ENCODE data around the gene CLEC4G.

Gene CLEC4G

GRCh38 chr19:7778081-7778480 is 46.2 kb upstream of the CLEC4G start:
- Histone ChIP-seq H3K4me2 (ENCODE audit: low read length) (peak overlapping the region; percentile 49), H3K9me3 (ENCODE audit: control insufficient read depth, insufficient read depth, low read length) (no peaks in the 10 kb centered on the region)
- TF ChIP-seq EZH2phosphoT487 (IDR thresholded peaks at IDR 0.05; ENCODE audit: borderline replicate concordance, low read length): no peak
- TF ChIP-seq, protein P1, sequence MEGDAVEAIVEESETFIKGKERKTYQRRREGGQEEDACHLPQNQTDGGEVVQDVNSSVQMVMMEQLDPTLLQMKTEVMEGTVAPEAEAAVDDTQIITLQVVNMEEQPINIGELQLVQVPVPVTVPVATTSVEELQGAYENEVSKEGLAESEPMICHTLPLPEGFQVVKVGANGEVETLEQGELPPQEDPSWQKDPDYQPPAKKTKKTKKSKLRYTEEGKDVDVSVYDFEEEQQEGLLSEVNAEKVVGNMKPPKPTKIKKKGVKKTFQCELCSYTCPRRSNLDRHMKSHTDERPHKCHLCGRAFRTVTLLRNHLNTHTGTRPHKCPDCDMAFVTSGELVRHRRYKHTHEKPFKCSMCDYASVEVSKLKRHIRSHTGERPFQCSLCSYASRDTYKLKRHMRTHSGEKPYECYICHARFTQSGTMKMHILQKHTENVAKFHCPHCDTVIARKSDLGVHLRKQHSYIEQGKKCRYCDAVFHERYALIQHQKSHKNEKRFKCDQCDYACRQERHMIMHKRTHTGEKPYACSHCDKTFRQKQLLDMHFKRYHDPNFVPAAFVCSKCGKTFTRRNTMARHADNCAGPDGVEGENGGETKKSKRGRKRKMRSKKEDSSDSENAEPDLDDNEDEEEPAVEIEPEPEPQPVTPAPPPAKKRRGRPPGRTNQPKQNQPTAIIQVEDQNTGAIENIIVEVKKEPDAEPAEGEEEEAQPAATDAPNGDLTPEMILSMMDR (IDR thresholded peaks at IDR 0.05; ENCODE audit: low read depth, low read length, poor library complexity, severe bottlenecking): no peak

DNA sequence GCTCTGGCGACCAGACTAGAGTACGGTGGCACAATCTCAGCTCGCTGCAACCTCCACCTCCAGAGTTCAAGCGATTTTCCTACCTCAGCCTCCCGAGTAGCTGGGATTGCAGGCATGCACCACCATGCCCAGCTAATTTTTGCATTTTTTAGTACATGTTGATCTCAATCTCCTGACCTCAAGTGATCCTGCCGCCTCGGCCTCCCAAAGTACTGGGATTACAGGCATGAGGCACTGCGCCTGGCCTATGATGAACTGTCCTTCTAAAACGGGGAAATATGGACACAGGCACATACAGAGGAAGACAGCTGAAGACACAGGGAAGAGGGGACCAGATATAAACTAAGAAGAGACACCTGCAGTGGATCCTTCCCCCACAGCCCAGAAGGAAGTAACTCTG is 43.9 kb upstream of the CLEC4G start:
- TF ChIP-seq, protein P1 (IDR thresholded peaks at IDR 0.05; ENCODE audit: low read depth, low read length, poor library complexity, severe bottlenecking): no peak
- TF ChIP-seq EZH2phosphoT487 (IDR thresholded peaks at IDR 0.05; ENCODE audit: borderline replicate concordance, low read length): no peak
- H3F3A ChIP-seq (ENCODE audit: control insufficient read depth, insufficient read depth): 0 out of 2 replicates have a peak, but pooled peaks cover 3% of the 10 kb centered on the region
- H3K27me3 ChIP-seq (ENCODE audit: control insufficient read depth, low read length): no peaks in the 10 kb centered on the region
- H3K4me2 ChIP-seq (ENCODE audit: low read length): no peak overlapping the region
- no peaks in the 10 kb centered on the region for H3K36me3 ChIP-seq (ENCODE audit: control insufficient read depth, low read length)
- no peaks in the 10 kb centered on the region for H3K79me2 ChIP-seq (ENCODE audit: control insufficient read depth, low read length)
- H3K27ac ChIP-seq (ENCODE audit: low read depth, low read length): no peak overlapping the region
- no peaks in the 10 kb centered on the region for H4K20me1 ChIP-seq (ENCODE audit: control insufficient read depth, insufficient read depth, low read depth, low read length)
- no peaks in the 10 kb centered on the region for H3K9me3 ChIP-seq (ENCODE audit: control insufficient read depth, insufficient read depth, low read length)
- no peak overlapping the region for H3K4me3 ChIP-seq (ENCODE audit: low read length)
- H3K9me2 ChIP-seq (replicated peaks; ENCODE audit: control insufficient read depth, low read length): no peaks in the 10 kb centered on the region
- peaks cover 19% of the 10 kb centered on the region for H3K4me1 ChIP-seq (ENCODE audit: control insufficient read depth, low read length)

More at GRCh38 chr19:7778081-7778480, 46.2 kb upstream of the CLEC4G start:
- Histone ChIP-seq H3K36me3 (ENCODE audit: control insufficient read depth, low read length) (no peaks in the 10 kb centered on the region), H3K79me2 (ENCODE audit: control insufficient read depth, low read length) (no peaks in the 10 kb centered on the region), H4K20me1 (ENCODE audit: control insufficient read depth, insufficient read depth, low read depth, low read length) (no peaks in the 10 kb centered on the region), H3K4me1 (ENCODE audit: control insufficient read depth, low read length) (peaks cover 15% of the 10 kb centered on the region), H3K27me3 (ENCODE audit: control insufficient read depth, low read length) (peaks cover 3% of the 10 kb centered on the region; the same call in 1 of the 2 replicates), H3K27ac (ENCODE audit: low read depth, low read length) (peak overlapping the region; percentile 52), H3K9me2 (replicated peaks; ENCODE audit: control insufficient read depth, low read length) (no peaks in the 10 kb centered on the region), H3K4me3 (ENCODE audit: low read length) (no peak overlapping the region; the same call in 1 of the 2 replicates), H3F3A (ENCODE audit: control insufficient read depth, insufficient read depth) (0 out of 2 replicates have a peak, but pooled peaks cover 3% of the 10 kb centered on the region)

DNA sequence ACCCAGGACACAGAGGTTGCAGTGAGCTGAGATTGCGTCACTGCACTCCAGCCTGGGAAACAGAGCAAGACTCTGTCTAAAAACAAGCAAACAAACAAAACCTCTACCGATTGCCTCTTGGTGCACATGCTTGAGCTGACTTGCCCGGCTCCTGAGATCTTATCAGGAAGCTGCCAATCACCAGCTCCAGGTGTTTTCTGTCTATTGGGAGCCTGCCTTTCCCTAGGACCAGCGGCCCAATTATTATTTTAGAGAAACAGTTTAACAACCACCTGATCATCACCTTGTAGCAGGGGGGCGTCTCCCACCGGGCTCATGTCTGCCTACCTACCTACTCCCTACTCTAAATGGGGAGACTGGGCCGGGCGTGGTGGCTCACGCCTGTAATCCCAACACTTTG is 41.9 kb upstream of the CLEC4G start:
- H3K4me2 ChIP-seq (ENCODE audit: low read length): no peak overlapping the region
- H4K20me1 ChIP-seq (ENCODE audit: control insufficient read depth, insufficient read depth, low read depth, low read length): no peaks in the 10 kb centered on the region
- H3F3A ChIP-seq (ENCODE audit: control insufficient read depth, insufficient read depth): 0 out of 2 replicates have a peak, but pooled peaks cover 3% of the 10 kb centered on the region
- H3K4me3 ChIP-seq (ENCODE audit: low read length): no peak overlapping the region
- peaks cover 12% of the 10 kb centered on the region for H3K4me1 ChIP-seq (ENCODE audit: control insufficient read depth, low read length)
- no peak for TF ChIP-seq EZH2phosphoT487 (IDR thresholded peaks at IDR 0.05; ENCODE audit: borderline replicate concordance, low read length)
- H3K79me2 ChIP-seq (ENCODE audit: control insufficient read depth, low read length): no peaks in the 10 kb centered on the region
- no peaks in the 10 kb centered on the region for H3K36me3 ChIP-seq (ENCODE audit: control insufficient read depth, low read length)
- no peaks in the 10 kb centered on the region for H3K9me3 ChIP-seq (ENCODE audit: control insufficient read depth, insufficient read depth, low read length)
- no peak overlapping the region for H3K27ac ChIP-seq (ENCODE audit: low read depth, low read length)
- no peaks in the 10 kb centered on the region for H3K9me2 ChIP-seq (replicated peaks; ENCODE audit: control insufficient read depth, low read length)
- no peaks in the 10 kb centered on the region for H3K27me3 ChIP-seq (ENCODE audit: control insufficient read depth, low read length)

DNA sequence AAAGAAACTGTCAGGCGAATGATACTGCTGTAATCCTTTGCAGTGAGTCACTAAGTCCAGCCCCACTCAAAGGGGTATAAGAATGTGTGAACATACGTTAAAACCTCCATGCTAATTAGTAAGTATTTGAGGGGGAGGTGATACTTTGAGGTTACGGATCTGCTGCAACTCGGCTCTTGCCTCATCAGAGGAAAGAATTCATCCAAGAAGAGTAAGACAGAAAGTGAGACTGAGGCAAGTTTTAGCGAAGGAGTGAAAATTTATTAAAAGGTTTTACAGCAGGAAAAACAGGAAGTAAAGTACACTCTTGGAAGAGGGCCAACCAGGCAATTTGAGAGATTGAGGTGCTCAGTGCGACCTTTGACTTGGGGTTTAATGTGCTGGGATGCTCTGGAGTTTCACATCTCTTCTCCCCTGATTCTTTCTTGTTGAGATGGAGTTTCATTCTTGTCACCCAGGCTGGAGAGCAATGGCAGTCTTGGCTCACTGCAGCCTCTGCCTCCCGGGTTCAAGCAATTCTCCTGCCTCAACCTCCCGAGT is 40.9 kb upstream of the CLEC4G start:
- no peak overlapping the region for H3K4me3 ChIP-seq (ENCODE audit: low read length)
- no peaks in the 10 kb centered on the region for H3K36me3 ChIP-seq (ENCODE audit: control insufficient read depth, low read length)
- peaks cover 5% of the 10 kb centered on the region for H3K4me1 ChIP-seq (ENCODE audit: control insufficient read depth, low read length)
- no peak overlapping the region for H3K4me2 ChIP-seq (ENCODE audit: low read length)
- H3K9me3 ChIP-seq (ENCODE audit: control insufficient read depth, insufficient read depth, low read length): no peaks in the 10 kb centered on the region
- H3K79me2 ChIP-seq (ENCODE audit: control insufficient read depth, low read length): no peaks in the 10 kb centered on the region
- no peaks in the 10 kb centered on the region for H4K20me1 ChIP-seq (ENCODE audit: control insufficient read depth, insufficient read depth, low read depth, low read length)
- TF ChIP-seq, protein P1 (IDR thresholded peaks at IDR 0.05; ENCODE audit: low read depth, low read length, poor library complexity, severe bottlenecking): no peak
- TF ChIP-seq EZH2phosphoT487 (IDR thresholded peaks at IDR 0.05; ENCODE audit: borderline replicate concordance, low read length): no peak
- H3K27ac ChIP-seq (ENCODE audit: low read depth, low read length): no peak overlapping the region
- no peaks in the 10 kb centered on the region for H3F3A ChIP-seq (ENCODE audit: control insufficient read depth, insufficient read depth)
- no peaks in the 10 kb centered on the region for H3K27me3 ChIP-seq (ENCODE audit: control insufficient read depth, low read length)
- H3K9me2 ChIP-seq (replicated peaks; ENCODE audit: control insufficient read depth, low read length): no peaks in the 10 kb centered on the region
